ENCODE results near the gene SFXN2. TPM values are rescaled to one million over a fixed set of nuclear protein-coding genes. Genes with fewer than 3 reads are reported as not detected.
A peak's percentile ranks its signal among the peaks of the same experiment; 100 is the strongest.

SFXN2 gene
- polyA plus RNA-seq, 3 donors from 2014 or later, result 4.9 to 9.6 (median 7.9) TPM

- Mint-ChIP-seq H3K9me3 (no peaks in the 10 kb centered on the region), H3K27me3 (ENCODE audit: low read depth in 3 of 3) (peaks cover 0 to 2% (median 0%) of the 10 kb centered on the region in 3 donors), H3K4me1 (peaks cover 68 to 86% of the 10 kb centered on the region in 2 donors), H3K4me3 (peak overlapping the region; percentile 7 to 53 (median 38)), H3K36me3 (peaks cover 0 to 9% (median 0%) of the 10 kb centered on the region in 3 donors), H3K27ac (peak overlapping the region; percentile 48 to 75 (median 70))
- DNase-seq, result no peak
These were observed 68.5 kb downstream of the SFXN2 start for GRCh38 chr10:102782673-102783551.

- Mint-ChIP-seq H3K36me3 (peaks cover 0 to 9% (median 0%) of the 10 kb centered on the region in 3 donors), H3K9me3 (no peaks in the 10 kb centered on the region), H3K4me1 (peaks cover 65 to 84% of the 10 kb centered on the region in 2 donors), H3K4me3 (peak overlapping the region in 1 of 5 donors; percentile 5), H3K27me3 (ENCODE audit: low read depth in 3 of 3) (peaks cover 0 to 2% (median 0%) of the 10 kb centered on the region in 3 donors), H3K27ac (peak overlapping the region; percentile 6 to 64 (median 52))
- DNase-seq, result no peak
These were observed 69.1 kb downstream of the SFXN2 start for GRCh38 chr10:102783568-102783967.

GRCh38 chr10:102785818-102786217, 71.4 kb downstream of the SFXN2 start:
- Mint-ChIP-seq H3K9me3 (no peaks in the 10 kb centered on the region), H3K27me3 (ENCODE audit: low read depth in 3 of 3) (peaks cover 0 to 2% (median 0%) of the 10 kb centered on the region in 3 donors), H3K27ac (peak overlapping the region; percentile 3 to 68 (median 48)), H3K4me3 (no peak overlapping the region), H3K36me3 (peaks cover 4 to 7% (median 5%) of the 10 kb centered on the region in 3 donors), H3K4me1 (peaks cover 62 to 81% of the 10 kb centered on the region in 2 donors)
- no peak for DNase-seq

- peaks cover 49 to 76% of the 10 kb centered on the region in 2 donors for H3K4me1 Mint-ChIP-seq
- peaks cover 4 to 5% (median 4%) of the 10 kb centered on the region in 3 donors for H3K36me3 Mint-ChIP-seq
- no peak for DNase-seq
- no peaks in the 10 kb centered on the region for H3K9me3 Mint-ChIP-seq
- H3K4me3 Mint-ChIP-seq, result no peak overlapping the region
- H3K27me3 Mint-ChIP-seq (ENCODE audit: low read depth in 3 of 3), result peaks cover 0 to 2% (median 0%) of the 10 kb centered on the region in 3 donors
- peak overlapping the region in 5 of 6 donors; percentile 34 to 67 (median 41) for H3K27ac Mint-ChIP-seq
These were observed 77.4 kb downstream of the SFXN2 start for GRCh38 chr10:102791754-102792395.

Other genes with a start within 250 kb of the SFXN2 start
- 100 to 1,000 TPM in 2 of 3 donors, 10 to 100 TPM in 1; 91.6 to 125 (median 115) TPM for gene ACTR1A, start 211.9 kb upstream of the SFXN2 start, polyA plus RNA-seq
- 1 to 10 TPM; 1.3 to 6.7 (median 2.1) TPM for gene SUFU, start 210.7 kb upstream of the SFXN2 start, polyA plus RNA-seq
- gene TRIM8, start 70.2 kb upstream of the SFXN2 start, polyA plus RNA-seq, result 10 to 100 TPM; 30.5 to 78.8 (median 39.2) TPM
- gene ARL3, start 239 bp upstream of the SFXN2 start, polyA plus RNA-seq, result 1 to 10 TPM; 2.6 to 3.9 (median 3.6) TPM
- 10 to 100 TPM; 34.1 to 53.1 (median 35.2) TPM for gene WBP1L, start 29.3 kb downstream of the SFXN2 start, polyA plus RNA-seq
- under 1 TPM in 1 of 3 donors, not detected in 2; 0.12 TPM for gene CYP17A1, start 122.8 kb downstream of the SFXN2 start, polyA plus RNA-seq
- 10 to 100 TPM; 36.9 to 64.3 (median 51.8) TPM for gene BORCS7, start 139.6 kb downstream of the SFXN2 start, polyA plus RNA-seq
- gene AS3MT, start 154.8 kb downstream of the SFXN2 start, polyA plus RNA-seq, result under 1 TPM in 1 of 3 donors, not detected in 2; 0.30 TPM
- gene CNNM2, start 203.7 kb downstream of the SFXN2 start, polyA plus RNA-seq, result 1 to 10 TPM; 5.3 to 6.5 (median 5.8) TPM